ENCODE data around the gene IFITM10.

Gene IFITM10

GRCh38 chr11:1746956-1747752 lies 3.2 kb downstream of the IFITM10 start:
- H3K4me3 ChIP-seq (ENCODE audit: control insufficient read depth, low read depth, low read length): no peak overlapping the region
- no peak for TF ChIP-seq CTCF (conservative IDR thresholded peaks at IDR 0.05; ENCODE audit: control insufficient read depth, insufficient read depth, low read depth, low read length)
- no peak for DNase-seq (ENCODE audit: low read depth)

- DNase-seq (ENCODE audit: low read depth): no peak
- no peak overlapping the region for H3K4me3 ChIP-seq (ENCODE audit: control insufficient read depth, low read depth, low read length)
- TF ChIP-seq CTCF (conservative IDR thresholded peaks at IDR 0.05; ENCODE audit: control insufficient read depth, insufficient read depth, low read depth, low read length): no peak
These were observed 3.9 kb downstream of the IFITM10 start for GRCh38 chr11:1746511-1746931.

- no peak overlapping the region for H3K4me3 ChIP-seq (ENCODE audit: control insufficient read depth, low read depth, low read length)
These were observed 4.6 kb downstream of the IFITM10 start for GRCh38 chr11:1745701-1746320.

GRCh38 chr11:1744891-1745700 lies 5.3 kb downstream of the IFITM10 start:
- no peak for DNase-seq (ENCODE audit: low read depth)
- H3K4me3 ChIP-seq (ENCODE audit: control insufficient read depth, low read depth, low read length): no peak overlapping the region
- TF ChIP-seq CTCF (conservative IDR thresholded peaks at IDR 0.05; ENCODE audit: control insufficient read depth, insufficient read depth, low read depth, low read length): no peak

More at GRCh38 chr11:1745701-1746320, 4.6 kb downstream of the IFITM10 start:
- TF ChIP-seq CTCF (conservative IDR thresholded peaks at IDR 0.05; ENCODE audit: control insufficient read depth, insufficient read depth, low read depth, low read length): no peak
- no peak for DNase-seq (ENCODE audit: low read depth)

GRCh38 chr11:1744137-1744886 lies 6.1 kb downstream of the IFITM10 start:
- H3K4me3 ChIP-seq (ENCODE audit: control insufficient read depth, low read depth, low read length): no peak overlapping the region
- TF ChIP-seq CTCF (conservative IDR thresholded peaks at IDR 0.05; ENCODE audit: control insufficient read depth, insufficient read depth, low read depth, low read length): no peak
- DNase-seq (ENCODE audit: low read depth): peak; percentile 54

- no peak overlapping the region for H3K4me3 ChIP-seq (ENCODE audit: control insufficient read depth, low read depth, low read length)
- no peak for TF ChIP-seq CTCF (conservative IDR thresholded peaks at IDR 0.05; ENCODE audit: control insufficient read depth, insufficient read depth, low read depth, low read length)
- no peak for DNase-seq (ENCODE audit: low read depth)
These were observed 6.7 kb downstream of the IFITM10 start for GRCh38 chr11:1743585-1744136.
